HG03439 (cell line): ENCODE measurements around the gene NSD2.

Experiments
- ATAC-seq: cut with Tn5 transposase; IDR thresholded peaks from one replicate; pipeline ENCODE4 v1.9.1; 2021; ENCODE audit warnings: mild to moderate bottlenecking, moderate library complexity; ENCODE audit not compliant: unreplicated experiment

The NSD2 gene

DNA sequence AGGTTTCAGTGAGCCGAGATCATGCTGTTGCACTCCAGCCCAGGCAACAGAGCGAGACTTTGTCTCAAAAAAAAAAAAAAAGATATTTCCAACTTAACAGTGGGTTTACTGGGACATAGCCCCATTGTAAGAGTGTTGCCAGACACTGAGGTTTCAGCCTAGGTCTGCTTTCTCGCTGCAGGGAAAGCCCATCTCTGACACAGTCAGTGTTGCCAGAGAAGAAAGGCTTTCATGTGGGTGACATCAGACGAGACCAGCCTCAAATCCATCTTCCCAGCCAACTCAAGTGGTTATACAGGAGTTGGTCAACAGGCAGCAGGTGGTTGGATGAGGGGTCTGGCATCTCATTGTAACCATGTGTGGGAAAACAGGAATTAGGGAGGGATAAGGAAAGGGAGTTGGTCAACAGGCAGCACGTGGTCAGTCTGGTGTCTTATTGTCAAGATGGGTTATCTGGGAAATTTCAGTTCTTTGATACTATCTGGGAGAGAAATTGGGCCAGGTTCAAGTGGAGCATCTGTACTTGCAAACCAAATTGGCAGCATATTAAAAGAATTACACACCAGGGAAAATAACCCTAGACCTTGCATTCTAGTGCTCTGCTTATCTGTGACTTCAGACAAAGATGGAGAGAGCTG lies 96.4 kb downstream of the NSD2 start:
- ATAC-seq: no peak

DNA sequence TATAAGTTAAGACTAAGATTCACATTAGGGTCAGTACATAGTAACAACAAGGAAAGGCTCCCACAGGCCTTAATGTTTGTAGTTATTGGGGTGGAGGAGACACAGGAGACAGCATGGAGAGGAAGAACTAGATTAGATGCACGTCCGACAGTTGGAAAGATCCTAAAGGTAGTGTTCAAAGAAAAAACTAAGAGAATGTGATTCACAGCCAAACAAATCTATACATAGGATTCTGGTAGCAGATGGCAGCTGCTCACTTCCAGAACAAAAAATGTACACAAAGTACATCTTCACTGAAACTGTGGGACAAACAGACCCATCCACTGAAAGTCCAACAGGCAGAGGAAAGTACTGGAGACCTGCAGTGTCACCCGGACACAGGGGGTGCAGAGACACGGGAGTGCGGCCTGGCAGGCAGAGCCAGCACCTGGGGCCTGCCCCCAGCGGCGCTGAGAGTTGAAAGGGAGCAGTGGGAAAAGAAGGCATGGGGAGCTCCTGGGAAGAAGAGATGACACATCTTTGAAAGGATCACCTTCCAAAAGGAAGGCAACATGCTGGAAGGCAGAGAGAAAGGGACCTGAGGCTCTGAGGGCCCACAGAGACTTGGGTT lies 97.6 kb downstream of the NSD2 start:
- no peak for ATAC-seq

DNA sequence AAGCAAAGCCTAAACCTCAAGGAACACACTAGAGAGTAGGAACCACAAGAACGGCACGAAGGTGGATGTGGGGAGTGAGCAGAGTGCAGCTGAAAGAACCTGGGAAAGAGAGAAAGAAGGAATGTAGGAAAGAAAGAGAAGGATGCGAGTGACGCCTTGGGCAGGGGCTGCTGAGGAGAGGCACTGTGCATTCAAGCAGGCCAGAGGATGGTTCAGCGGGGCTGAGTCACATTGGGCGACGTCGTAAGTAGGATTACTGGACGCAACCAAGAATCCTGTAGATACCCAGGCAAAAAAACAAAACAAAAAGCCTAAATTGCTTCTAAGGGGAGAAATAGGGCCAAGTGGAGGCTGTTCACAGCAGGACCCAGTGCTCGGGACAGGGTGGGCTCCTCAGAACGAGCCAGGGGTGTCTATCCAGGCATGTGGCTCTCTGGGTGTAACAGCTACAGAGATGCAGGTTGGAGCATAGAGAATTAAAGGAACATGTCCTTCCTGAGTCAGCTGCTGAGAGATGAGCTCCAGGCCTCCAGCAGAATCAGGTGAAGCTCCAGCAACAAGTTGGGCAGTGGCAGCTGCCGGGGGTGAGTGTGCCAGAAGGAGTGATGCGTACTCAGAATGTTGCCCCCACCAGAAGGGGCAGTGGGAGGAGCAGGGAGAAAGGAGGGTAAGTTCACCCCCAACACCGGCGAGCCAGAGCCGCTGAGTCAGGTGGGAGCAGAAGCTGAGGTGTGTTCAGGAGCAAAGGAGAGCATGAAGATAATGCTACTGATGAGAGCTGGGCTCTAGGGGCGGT lies 98.9 kb downstream of the NSD2 start:
- ATAC-seq: no peak

DNA sequence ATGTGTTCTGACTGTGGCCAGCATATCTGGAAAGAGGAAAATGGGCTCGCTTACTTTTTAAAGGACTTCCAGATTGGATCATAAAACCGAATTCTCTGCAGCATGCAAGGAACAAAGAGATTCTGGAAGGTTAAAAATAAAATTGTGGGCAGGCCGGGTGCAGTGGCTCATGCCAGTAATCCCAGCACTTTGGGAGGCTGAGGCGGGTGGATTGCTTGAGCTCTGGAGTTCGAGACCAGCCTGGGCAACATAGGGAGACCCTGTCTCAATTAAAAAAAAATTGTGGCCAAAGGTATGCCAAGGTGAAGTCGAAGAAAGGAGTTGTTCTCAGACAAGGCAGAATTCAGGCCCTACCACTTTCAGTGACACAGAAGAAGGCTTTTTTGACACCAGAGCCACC lies 99.7 kb downstream of the NSD2 start:
- no peak for ATAC-seq

DNA sequence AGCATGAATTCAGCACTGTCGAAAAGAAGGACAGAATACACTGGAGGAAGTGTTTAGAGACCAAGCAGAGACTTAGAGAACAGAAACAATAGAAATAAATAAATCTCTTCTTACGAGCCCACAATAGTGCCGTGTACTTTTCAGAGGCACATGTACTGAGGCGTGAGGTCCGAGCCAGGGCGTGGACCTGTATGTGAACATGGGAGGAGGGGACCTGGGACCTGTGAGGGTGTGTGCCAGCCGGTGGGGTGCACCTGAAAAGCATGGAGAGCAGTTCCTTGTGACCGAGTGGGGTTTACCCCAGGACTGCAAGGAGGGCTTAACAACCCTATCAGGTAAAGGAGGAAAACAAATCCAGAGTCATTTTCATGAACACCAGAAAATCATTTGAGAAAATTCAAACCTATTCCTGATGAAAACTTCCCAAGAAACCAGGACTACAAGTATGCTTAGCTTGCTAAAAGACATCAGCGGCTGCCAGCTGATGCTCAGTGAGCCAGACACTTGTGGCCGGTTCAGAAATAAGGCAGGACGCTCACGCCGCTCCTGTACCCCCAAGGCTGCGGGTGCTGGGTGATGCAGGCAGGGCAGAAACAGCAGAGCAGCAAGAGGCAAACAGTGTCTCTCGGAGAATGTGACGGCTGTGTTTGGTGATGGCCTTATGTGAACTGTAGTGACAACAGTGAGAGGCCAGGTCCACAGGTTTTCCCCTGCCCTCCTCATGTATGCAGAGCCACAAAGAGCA lies 100.4 kb downstream of the NSD2 start:
- ATAC-seq: no peak

DNA sequence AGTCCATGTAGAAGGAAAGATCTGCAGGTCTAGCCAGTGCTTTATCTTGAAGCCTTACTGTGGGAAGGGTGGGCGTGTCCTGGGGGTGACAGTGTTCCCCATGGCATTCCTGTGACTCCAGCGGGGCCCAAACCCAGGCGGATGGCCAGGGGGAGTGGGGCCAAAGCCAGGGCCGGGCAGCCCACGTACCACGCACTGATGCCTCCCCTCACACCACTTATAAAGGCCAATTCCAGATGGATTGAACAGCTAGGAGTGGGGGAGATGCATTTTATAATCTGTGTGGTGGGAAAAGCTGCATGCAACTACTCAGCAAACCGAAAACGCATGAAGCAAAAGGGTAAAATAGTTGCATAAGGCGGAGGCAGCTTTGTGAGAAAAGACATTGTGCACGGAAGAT lies 101.2 kb downstream of the NSD2 start:
- no peak for ATAC-seq

DNA sequence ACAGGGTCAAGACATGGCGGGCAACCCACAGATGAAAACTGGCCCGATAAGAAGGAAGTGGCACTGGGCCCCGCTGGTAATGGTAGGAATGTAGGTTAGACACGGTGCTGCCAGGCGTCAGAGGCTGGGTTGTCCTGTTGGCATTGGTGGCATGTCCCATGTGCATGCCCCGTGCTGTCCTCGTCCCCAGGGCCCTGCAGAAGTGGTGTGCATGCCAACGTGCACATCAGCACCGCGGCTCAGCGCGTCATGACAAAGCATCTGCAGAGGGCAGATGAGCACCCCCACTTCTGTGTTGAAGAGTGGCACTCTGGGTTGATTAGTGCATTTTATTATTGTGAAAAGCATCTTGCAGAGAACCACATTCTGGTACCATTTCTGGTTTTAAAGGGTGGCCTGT lies 102.0 kb downstream of the NSD2 start:
- ATAC-seq: no peak

DNA sequence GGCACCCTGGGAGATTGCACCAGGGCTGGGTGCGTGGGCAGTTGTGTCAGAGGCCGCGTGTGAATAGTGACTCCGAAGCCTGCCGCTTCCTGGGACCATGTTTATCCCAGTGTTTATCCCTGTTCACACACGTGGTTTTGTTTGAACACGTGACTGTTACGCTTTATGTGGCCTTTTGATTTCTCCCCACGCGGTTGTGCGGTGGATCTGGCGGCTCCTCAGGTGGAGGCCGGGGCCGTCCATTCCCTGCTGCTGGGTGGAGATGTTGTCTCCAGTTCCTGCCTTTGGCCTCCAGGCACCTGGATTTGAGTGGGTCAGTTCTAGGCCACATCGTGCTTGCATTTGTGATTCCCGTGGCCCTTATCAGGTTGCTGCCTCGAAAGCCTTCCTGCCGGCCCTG lies 102.5 kb downstream of the NSD2 start:
- ATAC-seq: no peak

DNA sequence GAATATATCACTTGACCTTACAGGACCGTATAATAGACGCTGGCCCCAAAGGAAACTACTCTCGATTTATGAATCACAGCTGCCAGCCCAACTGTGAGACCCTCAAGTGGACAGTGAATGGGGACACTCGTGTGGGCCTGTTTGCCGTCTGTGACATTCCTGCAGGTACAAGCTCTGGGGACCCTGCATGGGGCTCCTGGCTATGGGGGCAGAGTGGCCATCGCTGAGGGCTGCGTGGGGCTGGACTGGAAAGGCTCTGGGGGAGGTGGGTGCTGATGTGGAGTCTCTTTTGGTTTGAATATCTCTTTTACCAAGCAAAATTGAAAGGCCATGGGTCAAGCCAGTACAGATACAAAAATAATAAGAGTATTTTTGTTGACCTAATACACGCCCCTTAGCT lies 103.6 kb downstream of the NSD2 start:
- ATAC-seq: no peak

DNA sequence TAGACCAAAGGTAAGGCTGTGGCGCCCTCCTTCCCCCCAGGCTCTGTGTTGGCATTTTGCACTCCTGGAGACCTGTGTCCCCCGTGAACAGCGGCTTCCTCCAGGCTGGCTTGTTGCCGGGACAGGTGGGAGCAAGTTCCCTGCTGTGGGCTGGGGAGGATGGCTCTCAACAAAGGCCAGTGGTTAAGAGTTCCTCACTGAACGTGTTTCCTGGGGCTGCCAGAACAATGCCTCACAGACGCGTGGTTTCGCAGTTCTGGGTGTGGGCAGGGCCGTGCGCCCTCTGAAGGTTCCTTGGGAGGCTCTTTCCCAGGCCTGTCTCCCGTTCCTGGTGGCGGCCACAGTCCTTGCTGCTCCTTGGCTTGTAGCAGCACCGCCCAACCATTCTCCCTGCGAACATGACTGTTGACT lies 104.2 kb downstream of the NSD2 start:
- no peak for ATAC-seq

DNA sequence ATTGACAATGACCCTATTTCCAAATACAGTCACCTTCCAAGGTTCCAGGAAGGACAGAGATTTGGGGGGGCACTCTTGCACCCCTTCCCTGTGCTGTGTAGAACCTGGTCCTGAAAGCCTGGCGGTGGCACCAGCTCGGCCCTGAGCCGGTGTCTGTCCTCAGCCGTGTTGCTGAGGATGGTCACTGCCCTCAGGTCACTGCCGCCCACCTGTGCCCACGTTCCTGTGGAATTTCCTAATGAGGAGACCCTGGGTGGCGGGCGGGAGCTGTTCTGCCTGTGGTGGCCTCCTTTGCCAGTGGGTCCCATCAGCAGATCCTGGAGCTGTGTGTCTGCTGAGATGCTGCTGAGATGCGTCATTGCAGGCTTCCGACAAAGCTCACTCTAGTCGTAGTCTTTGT lies 104.7 kb downstream of the NSD2 start:
- no peak for ATAC-seq

DNA sequence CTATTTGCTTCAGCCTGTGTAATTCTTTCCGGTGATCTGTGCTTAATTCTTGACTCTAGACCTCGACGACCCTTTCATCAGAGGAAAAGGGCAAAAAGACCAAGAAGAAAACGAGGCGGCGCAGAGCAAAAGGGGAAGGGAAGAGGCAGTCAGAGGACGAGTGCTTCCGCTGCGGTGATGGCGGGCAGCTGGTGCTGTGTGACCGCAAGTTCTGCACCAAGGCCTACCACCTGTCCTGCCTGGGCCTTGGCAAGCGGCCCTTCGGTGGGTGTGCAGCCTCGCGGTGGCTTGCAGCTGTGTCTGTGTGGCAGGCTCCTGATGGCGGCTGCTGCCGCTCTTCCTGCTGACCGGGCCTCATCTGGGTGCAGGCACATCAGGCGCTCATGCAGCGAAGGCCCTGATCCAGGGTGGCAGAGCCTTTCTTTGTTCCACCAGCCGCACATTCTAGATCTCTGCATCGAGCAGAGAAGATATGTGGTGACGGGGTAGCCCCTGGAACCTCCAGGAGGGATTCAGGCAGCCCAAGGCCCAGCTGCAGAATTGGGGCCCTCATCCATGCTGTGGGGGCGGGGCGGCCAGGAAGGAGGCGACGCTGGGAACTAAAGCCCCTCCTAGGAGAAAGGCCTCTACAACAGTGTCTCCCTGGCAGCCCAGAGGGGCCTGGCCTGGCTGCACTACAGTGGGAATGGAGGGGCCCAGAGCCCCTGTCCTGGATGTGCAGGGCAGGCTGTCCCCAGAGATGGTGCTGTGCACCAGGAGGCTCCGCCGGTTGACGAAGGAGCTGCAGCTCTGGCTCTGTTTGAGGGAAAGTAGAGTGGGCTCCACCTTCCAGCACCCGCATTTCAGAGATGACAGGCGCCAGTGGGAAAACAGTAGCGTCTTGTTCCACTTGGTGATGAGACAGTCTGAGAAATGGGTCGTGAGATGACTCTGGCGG lies 105.5 kb downstream of the NSD2 start:
- no peak for ATAC-seq

DNA sequence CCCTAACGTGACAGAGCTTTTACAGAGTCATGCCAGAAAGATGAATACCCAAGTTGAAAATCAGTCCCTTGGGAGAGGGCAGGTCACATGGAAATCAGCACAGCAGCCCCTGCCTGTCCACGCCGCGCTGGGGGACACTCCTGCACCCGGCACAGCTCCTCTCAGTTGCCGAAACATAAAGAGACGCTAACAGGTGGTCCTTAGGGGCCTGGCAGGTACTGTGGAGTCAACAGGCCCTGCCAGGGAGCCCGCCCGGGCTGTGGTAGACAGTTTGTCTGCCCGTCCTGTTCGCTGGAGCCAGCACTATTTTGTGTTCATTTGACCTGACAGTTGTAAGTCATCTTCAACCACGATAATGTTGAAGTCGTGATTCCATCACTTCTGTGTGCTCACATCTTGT lies 107.0 kb downstream of the NSD2 start:
- no peak for ATAC-seq

DNA sequence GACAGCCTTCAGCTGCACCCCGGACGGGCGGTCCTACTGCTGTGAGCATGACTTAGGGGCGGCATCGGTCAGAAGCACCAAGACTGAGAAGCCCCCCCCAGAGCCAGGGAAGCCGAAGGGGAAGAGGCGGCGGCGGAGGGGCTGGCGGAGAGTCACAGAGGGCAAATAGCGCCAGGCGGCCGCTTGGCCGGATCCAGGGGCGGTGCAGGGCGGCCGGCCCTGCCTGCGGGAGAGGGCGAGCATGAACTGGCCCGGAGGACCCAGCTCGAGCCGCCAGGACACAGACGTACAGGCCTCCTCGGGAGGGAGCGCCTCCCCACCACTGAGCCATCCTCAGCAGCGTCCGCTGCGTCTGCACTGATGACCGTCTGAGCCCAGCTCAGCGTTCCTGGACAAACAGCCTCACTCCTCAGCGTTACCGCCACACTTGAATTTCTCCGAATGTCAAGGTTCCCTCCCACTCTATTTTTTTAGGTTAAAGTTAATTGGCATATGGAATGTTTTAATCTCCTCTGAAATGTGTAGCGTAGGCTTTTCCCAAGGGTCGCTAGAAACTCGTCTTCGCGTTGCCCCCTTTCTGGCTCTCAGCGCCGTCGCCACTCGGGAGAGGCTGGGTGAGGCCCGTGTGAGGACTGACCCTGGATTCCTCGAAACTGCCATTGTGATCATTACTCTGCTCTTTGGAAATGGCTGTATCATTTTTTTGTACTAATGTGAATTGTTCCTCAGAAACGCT lies 107.7 kb downstream of the NSD2 start:
- ATAC-seq: no peak

DNA sequence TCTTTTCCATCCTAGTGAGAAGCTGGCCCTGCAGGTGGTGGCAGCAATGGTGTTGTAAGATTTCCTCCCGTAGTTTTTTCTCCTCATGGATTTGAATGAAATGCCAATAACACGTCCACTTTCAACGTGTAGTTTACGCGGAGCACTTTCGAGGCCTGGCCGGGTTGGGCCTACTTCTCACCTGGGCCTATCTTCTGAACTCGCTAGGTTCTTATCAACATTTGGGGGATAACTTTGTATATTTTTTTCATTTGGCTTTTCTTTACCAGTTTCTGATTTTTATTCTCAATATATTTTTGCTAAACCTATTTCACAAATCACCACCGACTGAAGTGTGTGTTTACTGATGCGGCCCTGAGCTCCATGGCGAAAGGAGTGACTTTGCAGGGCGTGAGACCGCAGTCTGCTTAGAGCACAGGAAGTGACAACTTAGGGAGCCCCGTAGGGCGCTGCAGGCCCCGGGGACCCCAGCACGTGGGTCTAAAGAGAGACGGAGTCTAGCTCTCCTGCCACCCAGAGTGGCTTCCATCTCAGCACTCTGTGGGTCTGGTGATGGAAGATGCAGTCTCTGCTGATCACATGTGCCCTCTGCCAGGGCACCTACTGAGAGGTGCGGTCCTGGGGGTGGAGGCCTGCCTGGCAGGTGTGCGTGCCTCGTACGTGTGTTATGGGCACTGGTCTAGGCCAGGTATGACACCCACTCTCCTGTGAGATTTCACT lies 108.4 kb downstream of the NSD2 start:
- ATAC-seq: no peak

DNA sequence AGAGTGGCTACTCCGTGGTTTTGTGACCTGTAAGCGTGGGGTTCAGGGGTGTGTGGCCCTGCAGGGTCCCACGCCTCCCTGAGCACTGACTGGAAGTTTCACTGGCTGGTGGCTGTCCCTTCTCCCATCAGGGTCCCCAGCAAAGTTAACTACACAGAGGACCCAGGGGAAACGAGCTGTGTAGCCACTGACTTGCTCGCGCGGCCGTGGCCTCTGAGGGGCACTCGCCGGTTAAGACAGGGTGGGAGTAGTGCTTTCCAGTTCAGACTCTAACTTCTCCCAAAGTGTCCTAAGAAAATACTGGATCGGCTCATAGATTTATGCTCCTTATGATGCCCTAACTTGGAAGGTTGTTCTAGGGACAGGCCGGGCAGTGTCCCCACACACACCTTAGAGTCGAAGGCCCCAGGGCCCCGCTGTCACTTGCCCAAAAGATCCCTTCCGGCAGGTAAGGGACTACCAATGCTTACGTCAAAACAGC lies 109.4 kb downstream of the NSD2 start:
- ATAC-seq: no peak

DNA sequence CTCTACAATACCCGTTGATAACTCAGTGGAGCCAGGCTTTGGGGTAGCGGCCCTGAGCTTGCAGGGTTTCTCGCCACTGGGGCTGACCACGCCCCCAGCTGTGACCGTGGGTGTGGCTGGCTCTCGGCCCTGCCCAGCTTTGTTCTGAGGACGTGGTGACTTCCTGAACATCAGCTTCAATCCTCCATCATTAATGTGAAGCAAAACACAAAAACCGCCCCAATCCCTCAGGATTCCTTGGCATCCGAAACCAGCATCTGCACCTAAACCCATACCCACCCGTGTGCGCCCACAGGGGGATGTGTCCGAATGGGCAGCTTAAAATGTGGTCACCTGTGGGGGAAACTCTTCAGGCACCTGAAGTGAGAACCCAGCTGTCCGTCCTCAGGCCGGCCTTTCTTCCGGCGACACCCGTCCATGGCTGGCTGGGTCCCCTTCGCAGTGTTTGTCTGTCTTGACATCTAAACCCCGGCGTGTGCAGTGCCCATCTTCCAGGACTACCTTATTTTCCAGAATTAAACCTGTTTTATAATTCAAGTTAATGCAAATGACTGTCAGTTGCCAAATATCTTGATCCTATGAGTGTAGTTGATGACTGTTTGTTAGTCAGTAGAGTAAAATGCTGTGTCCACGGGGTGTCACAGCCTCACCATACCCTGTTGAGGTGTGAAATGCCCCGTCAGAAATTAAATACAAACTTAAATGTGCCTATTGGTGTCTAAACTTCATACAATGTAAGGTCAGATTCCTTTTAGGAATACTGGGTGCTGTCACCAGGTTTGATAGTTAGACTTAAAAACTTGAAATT lies 110.3 kb downstream of the NSD2 start:
- ATAC-seq: no peak
